Measurements from ENCODE around the gene MCTP2. TPM values are rescaled to one million over a fixed set of nuclear protein-coding genes. Genes with fewer than 3 reads are reported as not detected.

MCTP2 gene
- total and polyA plus RNA-seq, 2 of the 8 experiments (the other 6 are each of a cell fraction or from before 2014, with no cell fraction given) = 3.4 to 4.5 TPM

- Histone ChIP-seq H2BK20ac (ENCODE audit: low read length) (no peak overlapping the region), H4K8ac (ENCODE audit: extremely low read depth, insufficient read depth, low read length) (no peak overlapping the region), H3K79me1 (ENCODE audit: low read depth, low read length) (no peaks in the 10 kb centered on the region), H3K23ac (ENCODE audit: insufficient read length) (no peak overlapping the region), H3K79me2 (ENCODE audit: control insufficient read depth in 1 of 2, insufficient read depth in 2 of 2, low read length in 2 of 2) (no peaks in the 10 kb centered on the region), H2BK120ac (replicated peaks; ENCODE audit: low read depth, low read length) (no peak overlapping the region), H4K91ac (replicated peaks; ENCODE audit: insufficient read length, low read length) (no peak overlapping the region), H3K27ac (ENCODE audit: low read depth, low read length) (no peak overlapping the region), H3K4me3 (ENCODE audit: extremely low read depth in 1 of 4, insufficient read depth in 2 of 4, low read depth in 3 of 4, low read length in 4 of 4) (no peak overlapping the region), H3K56ac (replicated peaks; ENCODE audit: insufficient read length, low read depth, low read length) (no peak overlapping the region), H2BK12ac (ENCODE audit: low read depth, low read length) (no peak overlapping the region), H3K4me1 (replicated peaks in 1 of 4; ENCODE audit: control insufficient read depth in 3 of 4, insufficient read depth in 4 of 4, low read length in 3 of 4) (no peaks in the 10 kb centered on the region), H4K20me1 (replicated peaks in 1 of 2; ENCODE audit: control insufficient read depth in 1 of 2, insufficient read depth in 2 of 2, low read length in 2 of 2) (no peaks in the 10 kb centered on the region), H3K18ac (ENCODE audit: extremely low read depth, low read length) (no peak overlapping the region), H3K9ac (replicated peaks in 1 of 4; ENCODE audit: extremely low read depth in 1 of 4, low read depth in 3 of 4, low read length in 3 of 4) (no peak overlapping the region), H3K23me2 (ENCODE audit: low read depth, low read length) (no peaks in the 10 kb centered on the region), H3K9me3 (ENCODE audit: insufficient read depth in 2 of 2, low read depth in 1 of 2, low read length in 1 of 2) (no peaks in the 10 kb centered on the region), H2BK5ac (ENCODE audit: low read depth, low read length) (no peak overlapping the region), H3K14ac (ENCODE audit: insufficient read length) (no peak overlapping the region), H2AFZ (ENCODE audit: low read length) (no peak overlapping the region), H4K5ac (ENCODE audit: insufficient read length, low read depth, low read length) (no peak overlapping the region), H3K36me3 (ENCODE audit: control insufficient read depth in 2 of 4, insufficient read depth in 4 of 4, low read length in 3 of 4) (no peaks in the 10 kb centered on the region), H2AK5ac (ENCODE audit: low read depth, low read length) (no peak overlapping the region), H3K4me2 (ENCODE audit: insufficient read depth in 1 of 2, low read depth in 2 of 2, low read length in 2 of 2) (no peak overlapping the region), H2BK15ac (ENCODE audit: low read length) (no peak overlapping the region), H3K4ac (replicated peaks; ENCODE audit: insufficient read length, low read depth, low read length) (no peak overlapping the region), H3K27me3 (replicated peaks in 1 of 4; ENCODE audit: control insufficient read depth in 3 of 4, extremely low read depth in 1 of 4, insufficient read depth in 3 of 4, low read length in 3 of 4) (no peaks in the 10 kb centered on the region)
- ChIA-PET CTCF (ENCODE audit: partially characterized antibody) (interaction anchor here (1.2 kb wide), 1 partner anchor 28 kb away, joined by 4 read pairs; no protein-coding TSS in a partner anchor), POLR2A (ENCODE audit: partially characterized antibody) (no interaction called here)
- DNase-seq (ENCODE audit: low read depth in 1 of 2, low spot score in 2 of 2) (no peak), FAIRE-seq (no peak)
- 89% methylated on average over 3 of the region's 3 CpGs; no CpG with 5 or more reads in 1 of the 2 experiments for WGBS, 2 experiments (ENCODE audit: extremely low coverage in 1 of 2, insufficient coverage in 1 of 2, insufficient read length in 1 of 2, insufficient replicate concordance in 2 of 2, low coverage in 1 of 2, low lambda C conversion rate in 2 of 2, missing lambda C conversion rate in 1 of 2)
- no peak for TF ChIP-seq ASH2L (IDR thresholded peaks at IDR 0.05; ENCODE audit: low read length)
- TF ChIP-seq JUND (IDR thresholded peaks at IDR 0.05; ENCODE audit: low read length) = no peak
Observed at GRCh38 chr15:94253742-94254141, 22.4 kb downstream of the MCTP2 start.
